ENCODE measurements around the gene CMPK2. TPM values are rescaled to one million over a fixed set of nuclear protein-coding genes. Genes with fewer than 3 reads are reported as not detected.

CMPK2 gene
- total and polyA plus RNA-seq, 9 of the 15 experiments (the other 6 are each of a cell fraction or from before 2014, with no cell fraction given): 2.6 to 10.5 (median 5.0) TPM

GRCh38 chr2:6856548-6856920 lies 9.2 kb downstream of the CMPK2 start:
- BruUV-seq (replicated peaks): no TSS peak
- no peak for FAIRE-seq
- H3K79me2 ChIP-seq (ENCODE audit: control insufficient read depth, insufficient read depth, low read length): no peaks in the 10 kb centered on the region
- ATAC-seq: no peak
- no peak for DNase-seq (ENCODE audit: extremely low read depth in 1 of 4, low spot score in 3 of 4)
- no peak overlapping the region for H3K27ac ChIP-seq (ENCODE audit: extremely low read depth, low read depth, low read length)
- no peak overlapping the region for H3K4me3 ChIP-seq
- H3K36me3 ChIP-seq (ENCODE audit: control insufficient read depth, insufficient read depth, low read length): peaks cover 7% of the 10 kb centered on the region; the same call in 1 of the 3 replicates
- ChIA-PET CTCF (ENCODE audit: low intra/inter-chr PET ratio) (no interaction called here), POLR2A (interaction anchor here (0.9 kb wide), 1 partner anchor 9 kb away, joined by 3 read pairs; no protein-coding TSS in a partner anchor)
- H2AFZ ChIP-seq (ENCODE audit: low read depth, low read length): no peak overlapping the region
- 100% methylated on average over 1 of the region's 1 CpG for WGBS (ENCODE audit: insufficient coverage, low coverage, missing lambda C conversion rate)
- H3K27me3 ChIP-seq (ENCODE audit: control insufficient read depth in 2 of 2, insufficient read depth in 2 of 2, low read length in 2 of 2): no peaks in the 10 kb centered on the region
- TF ChIP-seq DEAF1 (CRISPR knock-in tag; IDR thresholded peaks at IDR 0.05) (no peak), ZBTB12 (CRISPR knock-in tag; IDR thresholded peaks at IDR 0.05) (no peak), ZEB2 (IDR thresholded peaks at IDR 0.05) (no peak), ARID2 (IDR thresholded peaks at IDR 0.05) (no peak), ETS1 (conservative IDR thresholded peaks at IDR 0.05; ENCODE audit: control insufficient read depth, low read depth, low read length) (no peak), ZNF668 (CRISPR knock-in tag; IDR thresholded peaks at IDR 0.05) (no peak), TSC22D4 (tag; IDR thresholded peaks at IDR 0.05) (no peak), MTA3 (IDR thresholded peaks at IDR 0.05; ENCODE audit: borderline replicate concordance) (no peak), HDGF (IDR thresholded peaks at IDR 0.05) (no peak), TRIM25 (IDR thresholded peaks at IDR 0.05; ENCODE audit: borderline replicate concordance) (no peak), PPARD (CRISPR knock-in tag; IDR thresholded peaks at IDR 0.05) (no peak), FOXA1 (IDR thresholded peaks at IDR 0.05; ENCODE audit: borderline replicate concordance) (no peak), POLR2AphosphoS5 (IDR thresholded peaks at IDR 0.05; ENCODE audit: control insufficient read depth, insufficient read depth, low read depth, low read length) (no peak), ZNF143 (CRISPR knock-in tag; IDR thresholded peaks at IDR 0.05) (no peak), POLR2H (tag; IDR thresholded peaks at IDR 0.05; ENCODE audit: low read depth) (no peak), ZC3H4 (CRISPR knock-in tag; IDR thresholded peaks at IDR 0.05; ENCODE audit: borderline replicate concordance) (no peak), CAMTA2 (CRISPR knock-in tag; conservative IDR thresholded peaks at IDR 0.05) (no peak), SMC3 (conservative IDR thresholded peaks at IDR 0.05; ENCODE audit: insufficient read depth, low read depth, low read length) (no peak), NCOA4 (IDR thresholded peaks at IDR 0.05; ENCODE audit: partially characterized antibody) (no peak)
- H3K9ac ChIP-seq (ENCODE audit: insufficient read depth in 1 of 2, low read depth in 2 of 2, low read length in 2 of 2): no peak overlapping the region
- no peaks in the 10 kb centered on the region for H4K20me1 ChIP-seq (replicated peaks; ENCODE audit: control insufficient read depth, insufficient read depth, low read length)
- in situ Hi-C loops (cut with MboI): no loop called here
- intact Hi-C loops (cut with micrococcal nuclease): no loop called here
- no peaks in the 10 kb centered on the region for H3K9me1 ChIP-seq (ENCODE audit: control insufficient read depth, insufficient read depth, low read length)
- no peak overlapping the region for H3K4me2 ChIP-seq (ENCODE audit: insufficient read depth, low read length)
- H3K4me1 ChIP-seq (replicated peaks in 1 of 2; ENCODE audit: control insufficient read depth in 2 of 2, insufficient read depth in 2 of 2, low read length in 2 of 2): no peaks in the 10 kb centered on the region
- H3K9me3 ChIP-seq (replicated peaks; ENCODE audit: control insufficient read depth, insufficient read depth, low read depth, low read length): peaks cover 4% of the 10 kb centered on the region; the same call in 1 of the 2 replicates

All from K562 (cell line).